ENCODE results near the gene ARNT2.

ARNT2 gene

GRCh38 chr15:80441041-80441440 lies 36.9 kb downstream of the ARNT2 start:
- Histone ChIP-seq H4K20me1 (ENCODE audit: insufficient read depth, low read length) (no peaks in the 10 kb centered on the region), H3K4me2 (ENCODE audit: low read depth, low read length) (no peak overlapping the region), H3K4me1 (ENCODE audit: low read length) (no peaks in the 10 kb centered on the region), H3F3A (ENCODE audit: insufficient read depth, low read length) (no peaks in the 10 kb centered on the region), H3K27ac (ENCODE audit: low read length) (no peak overlapping the region), H3K9me2 (replicated peaks; ENCODE audit: insufficient read depth, low read length) (no peaks in the 10 kb centered on the region), H3K9me3 (replicated peaks; ENCODE audit: insufficient read depth, low read length) (no peaks in the 10 kb centered on the region), H3K9ac (ENCODE audit: low read length) (no peak overlapping the region), H3K27me3 (replicated peaks; ENCODE audit: insufficient read depth, low read length) (no peaks in the 10 kb centered on the region), H3K4me3 (ENCODE audit: low read length) (no peak overlapping the region), H3K79me2 (ENCODE audit: low read length) (no peaks in the 10 kb centered on the region), H2AFZ (ENCODE audit: low read length) (no peak overlapping the region), H3K36me3 (replicated peaks; ENCODE audit: insufficient read depth, low read length) (no peaks in the 10 kb centered on the region)
- TF ChIP-seq, protein P1, sequence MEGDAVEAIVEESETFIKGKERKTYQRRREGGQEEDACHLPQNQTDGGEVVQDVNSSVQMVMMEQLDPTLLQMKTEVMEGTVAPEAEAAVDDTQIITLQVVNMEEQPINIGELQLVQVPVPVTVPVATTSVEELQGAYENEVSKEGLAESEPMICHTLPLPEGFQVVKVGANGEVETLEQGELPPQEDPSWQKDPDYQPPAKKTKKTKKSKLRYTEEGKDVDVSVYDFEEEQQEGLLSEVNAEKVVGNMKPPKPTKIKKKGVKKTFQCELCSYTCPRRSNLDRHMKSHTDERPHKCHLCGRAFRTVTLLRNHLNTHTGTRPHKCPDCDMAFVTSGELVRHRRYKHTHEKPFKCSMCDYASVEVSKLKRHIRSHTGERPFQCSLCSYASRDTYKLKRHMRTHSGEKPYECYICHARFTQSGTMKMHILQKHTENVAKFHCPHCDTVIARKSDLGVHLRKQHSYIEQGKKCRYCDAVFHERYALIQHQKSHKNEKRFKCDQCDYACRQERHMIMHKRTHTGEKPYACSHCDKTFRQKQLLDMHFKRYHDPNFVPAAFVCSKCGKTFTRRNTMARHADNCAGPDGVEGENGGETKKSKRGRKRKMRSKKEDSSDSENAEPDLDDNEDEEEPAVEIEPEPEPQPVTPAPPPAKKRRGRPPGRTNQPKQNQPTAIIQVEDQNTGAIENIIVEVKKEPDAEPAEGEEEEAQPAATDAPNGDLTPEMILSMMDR (IDR thresholded peaks at IDR 0.05; ENCODE audit: low read length), result no peak
- TF ChIP-seq EZH2phosphoT487 (IDR thresholded peaks at IDR 0.05; ENCODE audit: low read length), result no peak
- TF ChIP-seq EZH2 (optimal IDR thresholded peaks at IDR 0.05; ENCODE audit: low read depth, low read length), result no peak
- DNase-seq, result no peak

- H3K4me2 ChIP-seq (ENCODE audit: low read depth, low read length), result no peak overlapping the region
- H4K20me1 ChIP-seq (ENCODE audit: insufficient read depth, low read length), result no peaks in the 10 kb centered on the region
- H3K9me3 ChIP-seq (replicated peaks; ENCODE audit: insufficient read depth, low read length), result no peaks in the 10 kb centered on the region
- no peaks in the 10 kb centered on the region for H3K79me2 ChIP-seq (ENCODE audit: low read length)
- TF ChIP-seq, protein P1 (IDR thresholded peaks at IDR 0.05; ENCODE audit: low read length), result no peak
- TF ChIP-seq EZH2 (optimal IDR thresholded peaks at IDR 0.05; ENCODE audit: low read depth, low read length) (no peak), EZH2phosphoT487 (IDR thresholded peaks at IDR 0.05; ENCODE audit: low read length) (no peak)
- H3F3A ChIP-seq (ENCODE audit: insufficient read depth, low read length), result no peaks in the 10 kb centered on the region
- no peak overlapping the region for H3K27ac ChIP-seq (ENCODE audit: low read length)
- H3K36me3 ChIP-seq (replicated peaks; ENCODE audit: insufficient read depth, low read length), result no peaks in the 10 kb centered on the region
- H3K4me3 ChIP-seq (ENCODE audit: low read length), result no peak overlapping the region
- no peaks in the 10 kb centered on the region for H3K9me2 ChIP-seq (replicated peaks; ENCODE audit: insufficient read depth, low read length)
- H2AFZ ChIP-seq (ENCODE audit: low read length), result no peak overlapping the region
- no peak for DNase-seq
- H3K9ac ChIP-seq (ENCODE audit: low read length), result no peak overlapping the region
- H3K27me3 ChIP-seq (replicated peaks; ENCODE audit: insufficient read depth, low read length), result no peaks in the 10 kb centered on the region
- H3K4me1 ChIP-seq (ENCODE audit: low read length), result no peaks in the 10 kb centered on the region
Measured at GRCh38 chr15:80441714-80442113, 37.5 kb downstream of the ARNT2 start.

GRCh38 chr15:80442728-80443403 lies 38.7 kb downstream of the ARNT2 start:
- Histone ChIP-seq H3K9me2 (replicated peaks; ENCODE audit: insufficient read depth, low read length) (no peaks in the 10 kb centered on the region), H3K4me2 (ENCODE audit: low read depth, low read length) (no peak overlapping the region), H3K4me3 (ENCODE audit: low read length) (no peak overlapping the region), H3K9me3 (replicated peaks; ENCODE audit: insufficient read depth, low read length) (no peaks in the 10 kb centered on the region), H3K36me3 (replicated peaks; ENCODE audit: insufficient read depth, low read length) (no peaks in the 10 kb centered on the region), H3K27me3 (replicated peaks; ENCODE audit: insufficient read depth, low read length) (no peaks in the 10 kb centered on the region), H3K79me2 (ENCODE audit: low read length) (no peaks in the 10 kb centered on the region), H3K9ac (ENCODE audit: low read length) (no peak overlapping the region), H3K27ac (ENCODE audit: low read length) (no peak overlapping the region), H4K20me1 (ENCODE audit: insufficient read depth, low read length) (no peaks in the 10 kb centered on the region), H2AFZ (ENCODE audit: low read length) (no peak overlapping the region), H3F3A (ENCODE audit: insufficient read depth, low read length) (no peaks in the 10 kb centered on the region), H3K4me1 (ENCODE audit: low read length) (no peaks in the 10 kb centered on the region)
- no peak for TF ChIP-seq EZH2 (optimal IDR thresholded peaks at IDR 0.05; ENCODE audit: low read depth, low read length)
- no peak for TF ChIP-seq EZH2phosphoT487 (IDR thresholded peaks at IDR 0.05; ENCODE audit: low read length)
- TF ChIP-seq, protein P1 (IDR thresholded peaks at IDR 0.05; ENCODE audit: low read length), result no peak
- no peak for DNase-seq
